Measurements from ENCODE around the gene MEOX1. TPM values are rescaled to one million over a fixed set of nuclear protein-coding genes. Genes with fewer than 3 reads are reported as not detected.

The MEOX1 gene
- total RNA-seq, 1 experiment from 2014 or later, result not detected

DNA sequence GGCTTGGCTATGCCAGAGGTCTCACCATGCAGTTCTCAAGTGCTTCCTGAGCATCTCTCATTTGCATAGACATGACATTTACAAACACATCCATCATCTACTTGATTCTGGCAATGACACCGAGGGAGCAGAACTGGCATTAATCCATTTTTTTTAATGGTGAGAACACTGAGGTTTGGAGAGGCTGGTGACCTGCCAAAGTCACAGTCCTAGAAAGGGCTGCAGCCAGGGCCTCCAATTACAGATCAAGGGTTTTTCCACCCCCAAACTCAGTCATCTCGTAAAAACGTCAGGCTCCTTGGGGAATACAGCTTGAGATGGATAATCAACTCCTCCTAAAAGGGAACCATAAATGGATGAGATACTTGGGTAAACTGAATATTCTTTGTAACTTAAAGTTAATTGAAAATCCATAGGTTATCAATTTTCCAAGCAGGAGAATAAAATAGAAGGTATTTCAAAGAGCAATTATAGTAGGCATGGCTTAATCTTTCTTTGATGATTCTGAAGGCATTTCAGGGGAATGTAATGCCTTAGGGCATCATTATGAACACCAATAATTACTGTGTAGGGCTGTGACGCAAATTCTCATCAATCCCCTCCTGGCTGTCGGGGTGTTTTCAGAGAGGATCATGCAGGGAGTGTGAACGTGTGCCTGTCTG, 9.4 kb upstream of the MEOX1 start:
- Mint-ChIP-seq H3K4me3 (no peak overlapping the region), H3K4me1 (peaks cover 43% of the 10 kb centered on the region), H3K36me3 (no peaks in the 10 kb centered on the region), H3K27ac (no peak overlapping the region), H3K27me3 (ENCODE audit: low read depth) (no peaks in the 10 kb centered on the region), H3K9me3 (no peaks in the 10 kb centered on the region)
- ChIA-PET POLR2A (no interaction called here), CTCF (interaction anchor here (1.1 to 1.6 kb wide), 4 partner anchors 26 to 93 kb away, joined by 3 to 4 read pairs (median 3); no protein-coding TSS in a partner anchor)
- TF ChIP-seq, protein P1, sequence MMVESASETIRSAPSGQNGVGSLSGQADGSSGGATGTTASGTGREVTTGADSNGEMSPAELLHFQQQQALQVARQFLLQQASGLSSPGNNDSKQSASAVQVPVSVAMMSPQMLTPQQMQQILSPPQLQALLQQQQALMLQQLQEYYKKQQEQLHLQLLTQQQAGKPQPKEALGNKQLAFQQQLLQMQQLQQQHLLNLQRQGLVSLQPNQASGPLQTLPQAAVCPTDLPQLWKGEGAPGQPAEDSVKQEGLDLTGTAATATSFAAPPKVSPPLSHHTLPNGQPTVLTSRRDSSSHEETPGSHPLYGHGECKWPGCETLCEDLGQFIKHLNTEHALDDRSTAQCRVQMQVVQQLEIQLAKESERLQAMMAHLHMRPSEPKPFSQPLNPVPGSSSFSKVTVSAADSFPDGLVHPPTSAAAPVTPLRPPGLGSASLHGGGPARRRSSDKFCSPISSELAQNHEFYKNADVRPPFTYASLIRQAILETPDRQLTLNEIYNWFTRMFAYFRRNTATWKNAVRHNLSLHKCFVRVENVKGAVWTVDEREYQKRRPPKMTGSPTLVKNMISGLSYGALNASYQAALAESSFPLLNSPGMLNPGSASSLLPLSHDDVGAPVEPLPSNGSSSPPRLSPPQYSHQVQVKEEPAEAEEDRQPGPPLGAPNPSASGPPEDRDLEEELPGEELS (CRISPR knock-in tag; IDR thresholded peaks at IDR 0.05), result no peak
- TF ChIP-seq TP53 (CRISPR knock-in tag; IDR thresholded peaks at IDR 0.05) (no peak), FOXK1 (CRISPR knock-in tag; IDR thresholded peaks at IDR 0.05) (no peak), IRF2 (CRISPR knock-in tag; IDR thresholded peaks at IDR 0.05; ENCODE audit: borderline replicate concordance, low read depth) (no peak), NFYB (CRISPR knock-in tag; conservative IDR thresholded peaks at IDR 0.05; ENCODE audit: low read depth) (no peak), HMGA2 (CRISPR knock-in tag; IDR thresholded peaks at IDR 0.05) (no peak), ZNF317 (CRISPR knock-in tag; IDR thresholded peaks at IDR 0.05; ENCODE audit: borderline replicate concordance, low read depth) (no peak), NR2C2 (CRISPR knock-in tag; IDR thresholded peaks at IDR 0.05) (no peak), ZNF416 (CRISPR knock-in tag; IDR thresholded peaks at IDR 0.05) (no peak), ZNF671 (CRISPR knock-in tag; IDR thresholded peaks at IDR 0.05) (no peak), NR3C1 (CRISPR knock-in tag; conservative IDR thresholded peaks at IDR 0.05; ENCODE audit: low read depth) (no peak), SMAD3 (CRISPR knock-in tag; IDR thresholded peaks at IDR 0.05; ENCODE audit: borderline replicate concordance) (no peak)
- TF ChIP-seq, protein P2, sequence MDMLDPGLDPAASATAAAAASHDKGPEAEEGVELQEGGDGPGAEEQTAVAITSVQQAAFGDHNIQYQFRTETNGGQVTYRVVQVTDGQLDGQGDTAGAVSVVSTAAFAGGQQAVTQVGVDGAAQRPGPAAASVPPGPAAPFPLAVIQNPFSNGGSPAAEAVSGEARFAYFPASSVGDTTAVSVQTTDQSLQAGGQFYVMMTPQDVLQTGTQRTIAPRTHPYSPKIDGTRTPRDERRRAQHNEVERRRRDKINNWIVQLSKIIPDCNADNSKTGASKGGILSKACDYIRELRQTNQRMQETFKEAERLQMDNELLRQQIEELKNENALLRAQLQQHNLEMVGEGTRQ (CRISPR knock-in tag; IDR thresholded peaks at IDR 0.05), result no peak
- TF ChIP-seq, protein P3, sequence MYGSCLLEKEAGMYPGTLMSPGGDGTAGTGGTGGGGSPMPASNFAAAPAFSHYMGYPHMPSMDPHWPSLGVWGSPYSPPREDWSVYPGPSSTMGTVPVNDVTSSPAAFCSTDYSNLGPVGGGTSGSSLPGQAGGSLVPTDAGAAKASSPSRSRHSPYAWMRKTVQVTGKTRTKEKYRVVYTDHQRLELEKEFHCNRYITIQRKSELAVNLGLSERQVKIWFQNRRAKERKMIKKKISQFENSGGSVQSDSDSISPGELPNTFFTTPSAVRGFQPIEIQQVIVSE (CRISPR knock-in tag; IDR thresholded peaks at IDR 0.05; ENCODE audit: borderline replicate concordance), result no peak
- TF ChIP-seq, protein P4, sequence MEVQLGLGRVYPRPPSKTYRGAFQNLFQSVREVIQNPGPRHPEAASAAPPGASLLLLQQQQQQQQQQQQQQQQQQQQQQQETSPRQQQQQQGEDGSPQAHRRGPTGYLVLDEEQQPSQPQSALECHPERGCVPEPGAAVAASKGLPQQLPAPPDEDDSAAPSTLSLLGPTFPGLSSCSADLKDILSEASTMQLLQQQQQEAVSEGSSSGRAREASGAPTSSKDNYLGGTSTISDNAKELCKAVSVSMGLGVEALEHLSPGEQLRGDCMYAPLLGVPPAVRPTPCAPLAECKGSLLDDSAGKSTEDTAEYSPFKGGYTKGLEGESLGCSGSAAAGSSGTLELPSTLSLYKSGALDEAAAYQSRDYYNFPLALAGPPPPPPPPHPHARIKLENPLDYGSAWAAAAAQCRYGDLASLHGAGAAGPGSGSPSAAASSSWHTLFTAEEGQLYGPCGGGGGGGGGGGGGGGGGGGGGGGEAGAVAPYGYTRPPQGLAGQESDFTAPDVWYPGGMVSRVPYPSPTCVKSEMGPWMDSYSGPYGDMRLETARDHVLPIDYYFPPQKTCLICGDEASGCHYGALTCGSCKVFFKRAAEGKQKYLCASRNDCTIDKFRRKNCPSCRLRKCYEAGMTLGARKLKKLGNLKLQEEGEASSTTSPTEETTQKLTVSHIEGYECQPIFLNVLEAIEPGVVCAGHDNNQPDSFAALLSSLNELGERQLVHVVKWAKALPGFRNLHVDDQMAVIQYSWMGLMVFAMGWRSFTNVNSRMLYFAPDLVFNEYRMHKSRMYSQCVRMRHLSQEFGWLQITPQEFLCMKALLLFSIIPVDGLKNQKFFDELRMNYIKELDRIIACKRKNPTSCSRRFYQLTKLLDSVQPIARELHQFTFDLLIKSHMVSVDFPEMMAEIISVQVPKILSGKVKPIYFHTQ (CRISPR knock-in tag; IDR thresholded peaks at IDR 0.05), result no peak
- TF ChIP-seq, protein P5, sequence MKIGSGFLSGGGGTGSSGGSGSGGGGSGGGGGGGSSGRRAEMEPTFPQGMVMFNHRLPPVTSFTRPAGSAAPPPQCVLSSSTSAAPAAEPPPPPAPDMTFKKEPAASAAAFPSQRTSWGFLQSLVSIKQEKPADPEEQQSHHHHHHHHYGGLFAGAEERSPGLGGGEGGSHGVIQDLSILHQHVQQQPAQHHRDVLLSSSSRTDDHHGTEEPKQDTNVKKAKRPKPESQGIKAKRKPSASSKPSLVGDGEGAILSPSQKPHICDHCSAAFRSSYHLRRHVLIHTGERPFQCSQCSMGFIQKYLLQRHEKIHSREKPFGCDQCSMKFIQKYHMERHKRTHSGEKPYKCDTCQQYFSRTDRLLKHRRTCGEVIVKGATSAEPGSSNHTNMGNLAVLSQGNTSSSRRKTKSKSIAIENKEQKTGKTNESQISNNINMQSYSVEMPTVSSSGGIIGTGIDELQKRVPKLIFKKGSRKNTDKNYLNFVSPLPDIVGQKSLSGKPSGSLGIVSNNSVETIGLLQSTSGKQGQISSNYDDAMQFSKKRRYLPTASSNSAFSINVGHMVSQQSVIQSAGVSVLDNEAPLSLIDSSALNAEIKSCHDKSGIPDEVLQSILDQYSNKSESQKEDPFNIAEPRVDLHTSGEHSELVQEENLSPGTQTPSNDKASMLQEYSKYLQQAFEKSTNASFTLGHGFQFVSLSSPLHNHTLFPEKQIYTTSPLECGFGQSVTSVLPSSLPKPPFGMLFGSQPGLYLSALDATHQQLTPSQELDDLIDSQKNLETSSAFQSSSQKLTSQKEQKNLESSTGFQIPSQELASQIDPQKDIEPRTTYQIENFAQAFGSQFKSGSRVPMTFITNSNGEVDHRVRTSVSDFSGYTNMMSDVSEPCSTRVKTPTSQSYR (CRISPR knock-in tag; IDR thresholded peaks at IDR 0.05), result no peak
- TF ChIP-seq, protein P6, sequence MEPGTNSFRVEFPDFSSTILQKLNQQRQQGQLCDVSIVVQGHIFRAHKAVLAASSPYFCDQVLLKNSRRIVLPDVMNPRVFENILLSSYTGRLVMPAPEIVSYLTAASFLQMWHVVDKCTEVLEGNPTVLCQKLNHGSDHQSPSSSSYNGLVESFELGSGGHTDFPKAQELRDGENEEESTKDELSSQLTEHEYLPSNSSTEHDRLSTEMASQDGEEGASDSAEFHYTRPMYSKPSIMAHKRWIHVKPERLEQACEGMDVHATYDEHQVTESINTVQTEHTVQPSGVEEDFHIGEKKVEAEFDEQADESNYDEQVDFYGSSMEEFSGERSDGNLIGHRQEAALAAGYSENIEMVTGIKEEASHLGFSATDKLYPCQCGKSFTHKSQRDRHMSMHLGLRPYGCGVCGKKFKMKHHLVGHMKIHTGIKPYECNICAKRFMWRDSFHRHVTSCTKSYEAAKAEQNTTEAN (CRISPR knock-in tag; IDR thresholded peaks at IDR 0.05), result no peak
- TF ChIP-seq, protein P7, sequence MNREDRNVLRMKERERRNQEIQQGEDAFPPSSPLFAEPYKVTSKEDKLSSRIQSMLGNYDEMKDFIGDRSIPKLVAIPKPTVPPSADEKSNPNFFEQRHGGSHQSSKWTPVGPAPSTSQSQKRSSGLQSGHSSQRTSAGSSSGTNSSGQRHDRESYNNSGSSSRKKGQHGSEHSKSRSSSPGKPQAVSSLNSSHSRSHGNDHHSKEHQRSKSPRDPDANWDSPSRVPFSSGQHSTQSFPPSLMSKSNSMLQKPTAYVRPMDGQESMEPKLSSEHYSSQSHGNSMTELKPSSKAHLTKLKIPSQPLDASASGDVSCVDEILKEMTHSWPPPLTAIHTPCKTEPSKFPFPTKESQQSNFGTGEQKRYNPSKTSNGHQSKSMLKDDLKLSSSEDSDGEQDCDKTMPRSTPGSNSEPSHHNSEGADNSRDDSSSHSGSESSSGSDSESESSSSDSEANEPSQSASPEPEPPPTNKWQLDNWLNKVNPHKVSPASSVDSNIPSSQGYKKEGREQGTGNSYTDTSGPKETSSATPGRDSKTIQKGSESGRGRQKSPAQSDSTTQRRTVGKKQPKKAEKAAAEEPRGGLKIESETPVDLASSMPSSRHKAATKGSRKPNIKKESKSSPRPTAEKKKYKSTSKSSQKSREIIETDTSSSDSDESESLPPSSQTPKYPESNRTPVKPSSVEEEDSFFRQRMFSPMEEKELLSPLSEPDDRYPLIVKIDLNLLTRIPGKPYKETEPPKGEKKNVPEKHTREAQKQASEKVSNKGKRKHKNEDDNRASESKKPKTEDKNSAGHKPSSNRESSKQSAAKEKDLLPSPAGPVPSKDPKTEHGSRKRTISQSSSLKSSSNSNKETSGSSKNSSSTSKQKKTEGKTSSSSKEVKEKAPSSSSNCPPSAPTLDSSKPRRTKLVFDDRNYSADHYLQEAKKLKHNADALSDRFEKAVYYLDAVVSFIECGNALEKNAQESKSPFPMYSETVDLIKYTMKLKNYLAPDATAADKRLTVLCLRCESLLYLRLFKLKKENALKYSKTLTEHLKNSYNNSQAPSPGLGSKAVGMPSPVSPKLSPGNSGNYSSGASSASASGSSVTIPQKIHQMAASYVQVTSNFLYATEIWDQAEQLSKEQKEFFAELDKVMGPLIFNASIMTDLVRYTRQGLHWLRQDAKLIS (CRISPR knock-in tag; IDR thresholded peaks at IDR 0.05; ENCODE audit: borderline replicate concordance), result no peak
- ATAC-seq (no peak), DNase-seq (ENCODE audit: low spot score) (no peak)
